GM12878 (cell line): Measurements from ENCODE around the gene PRCP. TPM values are rescaled to one million over a fixed set of nuclear protein-coding genes. Genes with fewer than 3 reads are reported as not detected.

Source experiments
- ATAC-seq: fragments of 200-7000 bp; cut with Tn5 transposase; 3 replicates; pipeline ENCODE4 v1.9.1; 2020; ENCODE audit warnings: mild to moderate bottlenecking, moderate library complexity
- BruUV-seq: library from RNA; stranded (reverse); fragments of 400-500 nt; replicated peaks from 2 replicates; lab custom pipeline; 2021; lab: Mats Ljungman, UMichigan
- CTCF ChIA-PET: fragments of 300-600 bp; sonication (Branson Sonifier 250); formaldehyde crosslinking; extraction: SDS; loops from one replicate; lab custom pipeline; 2021; ENCODE audit warnings: inconsistent platforms; lab: Yijun Ruan, JAX
- POLR2A ChIA-PET: fragments of 350-600 bp; formaldehyde crosslinking; extraction: SDS; loops from one replicate; lab custom pipeline; 2021; ENCODE audit warnings: inconsistent platforms; lab: Charles Lee
- RAD21 ChIA-PET: fragments of 300-600 bp; sonication (Branson Sonifier 250); formaldehyde crosslinking; loops from one replicate; lab custom pipeline; 2023; ENCODE audit warnings: antibody characterized with exemption; ENCODE audit not compliant: unreplicated experiment; lab: Charles Lee
- SMC1A ChIA-PET: fragments of 300-600 bp; sonication (Branson Sonifier 250); formaldehyde crosslinking; loops from one replicate; lab custom pipeline; 2023; ENCODE audit not compliant: unreplicated experiment, uncharacterized antibody; lab: Charles Lee
- DNase-seq: peaks from one replicate; pipeline ENCODE4 v3.0.0-alpha.2; 2011; ENCODE audit warnings: low read depth, low spot score
- FAIRE-seq: peaks from 3 replicates; lab custom pipeline; 2011; peaks lifted over from hg19 to GRCh38; lab: Jason Lieb, UNC
- H2AFZ ChIP-seq: 2 replicates; pipeline ENCODE4 v1.6.0; 2011; ENCODE audit warnings: low read depth, low read length, control low read depth; ENCODE audit not compliant: control insufficient read depth
- H3K27ac ChIP-seq: 2 replicates; pipeline ENCODE4 v1.5.1; 2011; ENCODE audit warnings: control low read depth; ENCODE audit not compliant: control insufficient read depth, insufficient read depth
- H3K27me3 ChIP-seq, 2 experiments: replicated peaks in 1 of 2; 2 replicates each; pipeline versions ENCODE4 v1.6.0 to v1.6.1; 2011; ENCODE audit warnings: low read length in 1 of 2; ENCODE audit not compliant: control insufficient read depth in 2 of 2, insufficient read depth in 2 of 2
- H3K36me3 ChIP-seq, 2 experiments: 2 replicates each; pipeline ENCODE4 v1.5.1; 2011; ENCODE audit warnings: low read length in 1 of 2; ENCODE audit not compliant: control insufficient read depth in 2 of 2, insufficient read depth in 2 of 2
- H3K4me1 ChIP-seq: 2 replicates; pipeline ENCODE4 v1.6.1; 2011; ENCODE audit warnings: mild to moderate bottlenecking, low read length, moderate library complexity, mixed read lengths; ENCODE audit not compliant: control insufficient read depth, insufficient read depth
- H3K4me2 ChIP-seq: 2 replicates; pipeline ENCODE4 v1.6.0; 2011; ENCODE audit warnings: control low read depth; ENCODE audit not compliant: control insufficient read depth, insufficient read depth
- H3K4me3 ChIP-seq: fragments of 200-600 bp; sonication (generic); 2 replicates; pipeline ENCODE4 v1.5.1; 2016
- H3K79me2 ChIP-seq: 2 replicates; pipeline ENCODE4 v1.6.0; 2011; ENCODE audit warnings: low read length; ENCODE audit not compliant: control insufficient read depth, insufficient read depth
- H3K9ac ChIP-seq: 2 replicates; pipeline ENCODE4 v1.8.0; 2011; ENCODE audit warnings: low read length, control low read depth, mixed read lengths; ENCODE audit not compliant: control insufficient read depth, insufficient read depth
- H3K9me3 ChIP-seq: replicated peaks from 3 replicates; pipeline ENCODE4 v1.5.1; 2011; ENCODE audit warnings: mild to moderate bottlenecking, low read length; ENCODE audit not compliant: control insufficient read depth, insufficient read depth
- H4K20me1 ChIP-seq: 2 replicates; pipeline ENCODE4 v1.6.0; 2011; ENCODE audit not compliant: control insufficient read depth, insufficient read depth
- CBFB ChIP-seq: IDR thresholded peaks from 2 replicates; pipeline ENCODE4 v1.6.1; 2016; ENCODE audit warnings: antibody characterized with exemption, low read depth
- CBX3 ChIP-seq: fragments of 200-600 bp; sonication (generic); IDR thresholded peaks from 2 replicates; pipeline ENCODE4 v1.6.1; 2016; ENCODE audit warnings: low read depth, borderline replicate concordance
- EP300 ChIP-seq, 2 experiments: fragments of 150-350 bp in 1 of 2; IDR thresholded peaks; 2 replicates each; pipeline ENCODE4 v1.6.1; 2011 to 2012; ENCODE audit warnings: low read depth in 2 of 2, low read length in 2 of 2, borderline replicate concordance in 1 of 2, improper control_type of control experiment in 1 of 2, inconsistent platforms in 1 of 2; ENCODE audit not compliant: control insufficient read depth in 1 of 2
- HCFC1 ChIP-seq: fragments of 150-350 bp; IDR thresholded peaks from 2 replicates; pipeline ENCODE4 v1.6.1; 2014; ENCODE audit warnings: low read length
- HDGF ChIP-seq: fragments of 450-650 bp; IDR thresholded peaks from 2 replicates; pipeline ENCODE4 v1.6.1; 2016; ENCODE audit warnings: antibody characterized with exemption
- IRF4 ChIP-seq: IDR thresholded peaks from 2 replicates; pipeline ENCODE4 v1.6.1; 2011; ENCODE audit warnings: low read depth, low read length
- POLR2AphosphoS5 ChIP-seq: IDR thresholded peaks from 2 replicates; pipeline ENCODE4 v1.6.1; 2011; ENCODE audit warnings: mild to moderate bottlenecking, low read length, inconsistent platforms
- RBBP5 ChIP-seq: fragments of 200-600 bp; sonication (generic); conservative IDR thresholded peaks from 2 replicates; pipeline ENCODE4 v1.6.1; 2016
- TCF12 ChIP-seq: IDR thresholded peaks from 2 replicates; pipeline ENCODE4 v1.6.1; 2011; ENCODE audit warnings: low read depth, mild to moderate bottlenecking, low read length
- WGBS: methylation state at CpG from one replicate; pipeline ENCODE4 v1.1.6; 2016; ENCODE audit warnings: low lambda C conversion rate; ENCODE audit not compliant: insufficient replicate concordance, insufficient coverage; ENCODE audit errors: missing lambda C conversion rate; 5-methylcytosine and 5-hydroxymethylcytosine counted together
- in situ Hi-C: fragments of 300-500 bp; cut with MboI; formaldehyde crosslinking; loops from 9 replicates; pipeline ENCODE4 v1.14.3; 2018; ENCODE audit warnings: mixed read lengths
- intact Hi-C: fragments of 100-400 bp; cut with micrococcal nuclease; formaldehyde crosslinking; loops from one replicate; pipeline ENCODE4 v1.14.2; 2022; ENCODE audit not compliant: unreplicated experiment
- polyA plus RNA-seq, 11 experiments: library from polyadenylated mRNA; depleted of rRNA in 4 of 11; unstranded in 6 of 11; stranded (reverse) in 5 of 11; fragments of >200 nt; fragmentation: Nextera tagmentation in 4 of 11; fragmentation: Illumina TruSeq in 1 of 11; extraction: Ambion mirVana in 4 of 11; extraction: Trizol in 1 of 11; gene quantifications; 1 replicate in 1 of 11; 2 replicates in 10 of 11; pipeline versions ENCODE4 v1.2.1 to v1.2.3, GENCODE V29; 2011 to 2016; ENCODE audit warnings: inconsistent platforms in 2 of 11, missing spikeins in 2 of 11, low read depth in 1 of 11
- total RNA-seq, 4 experiments: library from RNA; depleted of rRNA in 3 of 4; stranded (reverse); fragments of >200 nt in 3 of 4; fragmentation: Illumina TruSeq in 1 of 4; extraction: Trizol in 1 of 4; gene quantifications; 2 replicates each; pipeline versions ENCODE4 v1.2.1 to v1.2.3, GENCODE V29; 2013 to 2021
- TF ChIP-seq, protein P1 (sequence below): fragments of 450-650 bp; IDR thresholded peaks from 2 replicates; pipeline ENCODE4 v1.6.1; 2016; ENCODE audit warnings: mild to moderate bottlenecking

PRCP gene
- total and polyA plus RNA-seq, 10 of the 15 experiments (the other 5 are each of a cell fraction or from before 2014, with no cell fraction given): 14.9 to 43.6 (median 20.0) TPM

DNA sequence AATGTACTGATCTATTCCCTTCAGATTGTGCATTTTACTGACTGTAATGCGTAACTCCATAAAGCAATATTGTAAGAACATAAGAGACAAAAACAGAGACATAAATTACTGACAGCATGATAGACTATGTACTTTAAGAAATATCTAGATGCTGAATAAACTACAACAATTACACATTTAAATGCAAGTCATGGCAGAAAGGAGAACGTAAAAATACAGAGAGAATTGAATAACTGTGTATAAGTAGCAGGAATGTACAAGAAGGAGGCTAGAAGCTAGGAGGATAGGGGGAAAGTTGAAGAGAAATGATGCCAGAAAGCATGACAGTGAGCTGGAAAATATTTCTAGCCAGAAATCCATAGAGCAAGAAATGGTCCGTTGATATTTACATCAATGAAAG, 92.6 kb downstream of the PRCP start:
- CTCF ChIA-PET: interaction anchor here (1.0 kb wide), 1 partner anchor 14 kb away, joined by 3 read pairs; no protein-coding TSS in a partner anchor
- WGBS: 50% methylated on average over 3 of the region's 3 CpGs
- TF ChIP-seq, protein P1, sequence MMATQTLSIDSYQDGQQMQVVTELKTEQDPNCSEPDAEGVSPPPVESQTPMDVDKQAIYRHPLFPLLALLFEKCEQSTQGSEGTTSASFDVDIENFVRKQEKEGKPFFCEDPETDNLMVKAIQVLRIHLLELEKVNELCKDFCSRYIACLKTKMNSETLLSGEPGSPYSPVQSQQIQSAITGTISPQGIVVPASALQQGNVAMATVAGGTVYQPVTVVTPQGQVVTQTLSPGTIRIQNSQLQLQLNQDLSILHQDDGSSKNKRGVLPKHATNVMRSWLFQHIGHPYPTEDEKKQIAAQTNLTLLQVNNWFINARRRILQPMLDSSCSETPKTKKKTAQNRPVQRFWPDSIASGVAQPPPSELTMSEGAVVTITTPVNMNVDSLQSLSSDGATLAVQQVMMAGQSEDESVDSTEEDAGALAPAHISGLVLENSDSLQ: no peak
- no peak for TF ChIP-seq POLR2AphosphoS5
- TF ChIP-seq CBX3: no peak
- TF ChIP-seq CBFB: no peak
- TF ChIP-seq TCF12: no peak
- no peak for TF ChIP-seq HCFC1
- no peak for TF ChIP-seq EP300 (IDR thresholded peaks at IDR 0.05; ENCODE audit: borderline replicate concordance in 1 of 2, control insufficient read depth in 1 of 2, low read depth in 2 of 2, low read length in 2 of 2)
- no peak for TF ChIP-seq HDGF
- TF ChIP-seq RBBP5: no peak
- TF ChIP-seq IRF4: no peak
- intact Hi-C loops: no loop called here
- Histone ChIP-seq H4K20me1 (no peaks in the 10 kb centered on the region), H3K4me1 (no peaks in the 10 kb centered on the region), H3K9me3 (no peaks in the 10 kb centered on the region), H3K4me2 (no peak overlapping the region), H3K27ac (no peak overlapping the region), H3K4me3 (no peak overlapping the region), H3K27me3 (no peaks in the 10 kb centered on the region; a peak in 2 of 4 replicates), H2AFZ (no peak overlapping the region), H3K9ac (no peak overlapping the region), H3K79me2 (no peaks in the 10 kb centered on the region), H3K36me3 (no peaks in the 10 kb centered on the region)
- FAIRE-seq (no peak), ATAC-seq (no peak), DNase-seq (no peak)
- in situ Hi-C loops: no loop called here
- RAD21 ChIA-PET: no interaction called here
- POLR2A ChIA-PET: no interaction called here
- BruUV-seq: no TSS peak
- SMC1A ChIA-PET: interaction anchor here (1.3 kb wide), 1 partner anchor 11 kb away, joined by 3 read pairs; no protein-coding TSS in a partner anchor
